GM21367 (cell line): Measurements from ENCODE around the gene FSCN2.
"Not testable (repeated sequence)": the region's sequence is repeated elsewhere in the genome, so short reads cannot be mapped to it uniquely, and the experiment has no call there.

Experiments used
- ATAC-seq: cut with Tn5 transposase; IDR thresholded peaks from one replicate; pipeline ENCODE4 v1.9.1; 2021; ENCODE audit not compliant: unreplicated experiment

Gene FSCN2

DNA sequence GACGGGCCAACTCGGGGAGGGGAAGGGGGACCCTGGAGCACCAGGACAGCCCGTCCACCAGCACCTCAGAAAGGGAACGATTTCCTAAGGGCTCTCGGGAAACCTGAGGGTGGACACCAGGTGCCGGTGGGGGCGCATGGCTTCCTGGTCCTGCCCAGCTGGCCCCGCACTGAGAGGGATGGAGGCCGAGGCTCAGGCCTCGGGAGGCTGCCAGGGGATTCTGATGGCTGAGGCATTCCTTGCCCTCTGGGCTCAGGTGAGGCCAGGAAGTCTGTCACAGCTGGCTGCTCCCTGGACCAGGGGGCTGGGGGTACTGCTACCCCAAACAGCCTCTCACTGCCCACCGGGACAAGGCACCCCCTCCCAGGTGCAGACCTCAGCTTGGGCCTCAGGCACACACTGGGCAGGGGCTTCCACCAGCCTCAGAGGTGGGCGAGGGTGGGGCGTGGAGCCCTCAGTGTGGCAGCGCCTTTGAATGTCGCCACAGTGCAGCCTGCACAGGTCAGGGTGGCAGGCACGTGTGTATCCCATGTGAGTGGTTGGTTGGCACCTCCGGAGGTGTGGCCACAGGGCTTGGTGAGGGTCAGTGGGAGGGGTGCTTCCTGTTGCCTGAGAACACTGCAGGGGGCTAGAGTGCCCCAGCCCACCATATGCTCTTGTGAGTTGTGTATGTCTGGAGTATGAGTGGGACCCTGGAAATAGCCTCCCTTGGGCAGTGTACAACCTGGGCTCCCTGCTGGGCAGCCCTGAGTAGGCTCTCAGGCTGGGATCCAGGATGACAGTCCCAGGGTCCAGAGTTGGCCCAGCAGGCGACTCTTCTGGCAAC lies 3.9 kb upstream of the FSCN2 start:
- ATAC-seq: no peak

DNA sequence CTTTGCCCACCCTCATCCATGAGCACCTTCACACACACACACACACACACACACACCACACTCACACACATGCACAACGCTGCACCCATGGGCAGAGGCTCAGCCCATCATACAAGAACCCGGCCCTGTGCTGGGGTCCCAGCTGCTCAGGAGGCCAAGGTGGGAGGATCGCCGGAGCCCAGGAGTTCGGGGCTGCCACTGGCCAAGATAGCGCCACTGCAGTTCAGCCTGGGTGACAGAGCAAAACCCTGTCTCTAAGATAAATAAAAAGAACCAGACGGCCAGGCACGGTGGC lies 3.4 kb upstream of the FSCN2 start:
- no peak for ATAC-seq

DNA sequence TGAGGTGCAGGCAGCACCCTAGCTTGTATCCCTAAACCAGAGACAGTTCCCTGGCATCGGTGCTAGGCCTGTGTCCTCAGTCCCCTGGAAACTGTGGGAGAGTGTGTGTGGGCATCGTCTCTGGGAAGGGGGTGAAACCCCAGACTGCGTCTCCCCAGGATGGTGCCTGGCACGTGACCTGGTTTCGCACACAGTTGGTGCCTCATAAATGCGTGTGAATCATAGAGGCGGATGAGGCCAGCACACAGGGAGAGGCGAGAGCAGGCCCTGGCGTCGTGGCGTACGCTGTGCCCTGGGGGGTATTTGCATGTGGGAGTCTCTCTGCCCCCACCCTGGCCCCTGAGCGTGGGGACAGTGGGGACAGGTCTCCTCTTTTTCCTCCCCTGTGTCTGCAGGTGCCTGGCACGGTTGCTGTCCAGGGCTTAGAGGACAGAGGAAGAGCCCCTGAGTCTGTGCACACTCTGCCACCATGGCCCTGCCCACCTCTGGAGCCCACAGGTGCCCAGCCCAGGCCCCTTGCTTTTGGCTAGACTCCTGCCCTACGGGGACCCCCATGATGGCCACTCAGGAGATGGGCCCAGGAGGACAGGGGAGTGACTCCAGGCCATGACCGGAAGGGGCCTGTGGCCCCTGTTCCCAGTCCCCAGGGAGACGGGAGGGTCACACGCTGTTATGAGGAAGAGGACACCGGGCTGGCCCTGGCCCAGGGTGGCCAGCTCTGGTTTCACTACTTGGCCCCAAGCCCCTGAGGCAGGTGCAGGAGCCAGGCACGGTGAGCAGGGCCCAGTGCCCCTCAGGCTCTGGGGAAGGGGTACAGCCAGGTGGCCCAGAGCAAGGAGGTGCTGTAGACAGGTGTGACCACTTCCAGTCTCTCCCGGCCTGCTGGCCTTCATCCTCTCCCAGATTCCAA lies 1.3 kb upstream of the FSCN2 start:
- no peak for ATAC-seq

DNA sequence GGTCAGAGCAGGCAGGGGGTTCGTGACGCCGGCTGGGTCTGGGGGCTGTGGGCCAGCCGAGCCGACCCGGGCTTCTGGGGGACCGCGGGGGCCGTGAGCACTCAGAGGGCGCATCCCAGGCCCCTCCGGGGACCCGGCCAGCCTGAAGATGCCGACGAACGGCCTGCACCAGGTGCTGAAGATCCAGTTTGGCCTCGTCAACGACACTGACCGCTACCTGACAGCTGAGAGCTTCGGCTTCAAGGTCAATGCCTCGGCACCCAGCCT lies 140 bp downstream of the FSCN2 start:
- ATAC-seq: no peak

DNA sequence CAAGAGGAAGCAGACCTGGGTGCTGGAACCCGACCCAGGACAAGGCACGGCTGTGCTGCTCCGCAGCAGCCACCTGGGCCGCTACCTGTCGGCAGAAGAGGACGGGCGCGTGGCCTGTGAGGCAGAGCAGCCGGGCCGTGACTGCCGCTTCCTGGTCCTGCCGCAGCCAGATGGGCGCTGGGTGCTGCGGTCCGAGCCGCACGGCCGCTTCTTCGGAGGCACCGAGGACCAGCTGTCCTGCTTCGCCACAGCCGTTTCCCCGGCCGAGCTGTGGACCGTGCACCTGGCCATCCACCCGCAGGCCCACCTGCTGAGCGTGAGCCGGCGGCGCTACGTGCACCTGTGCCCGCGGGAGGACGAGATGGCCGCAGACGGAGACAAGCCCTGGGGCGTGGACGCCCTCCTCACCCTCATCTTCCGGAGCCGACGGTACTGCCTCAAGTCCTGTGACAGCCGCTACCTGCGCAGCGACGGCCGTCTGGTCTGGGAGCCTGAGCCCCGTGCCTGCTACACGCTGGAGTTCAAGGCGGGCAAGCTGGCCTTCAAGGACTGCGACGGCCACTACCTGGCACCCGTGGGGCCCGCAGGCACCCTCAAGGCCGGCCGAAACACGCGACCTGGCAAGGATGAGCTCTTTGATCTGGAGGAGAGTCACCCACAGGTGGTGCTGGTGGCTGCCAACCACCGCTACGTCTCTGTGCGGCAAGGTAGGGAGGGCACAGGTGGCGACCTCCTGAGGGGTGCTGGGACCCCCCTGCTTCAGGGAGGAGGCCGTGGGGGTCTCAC lies 667 bp downstream of the FSCN2 start:
- ATAC-seq: no peak

DNA sequence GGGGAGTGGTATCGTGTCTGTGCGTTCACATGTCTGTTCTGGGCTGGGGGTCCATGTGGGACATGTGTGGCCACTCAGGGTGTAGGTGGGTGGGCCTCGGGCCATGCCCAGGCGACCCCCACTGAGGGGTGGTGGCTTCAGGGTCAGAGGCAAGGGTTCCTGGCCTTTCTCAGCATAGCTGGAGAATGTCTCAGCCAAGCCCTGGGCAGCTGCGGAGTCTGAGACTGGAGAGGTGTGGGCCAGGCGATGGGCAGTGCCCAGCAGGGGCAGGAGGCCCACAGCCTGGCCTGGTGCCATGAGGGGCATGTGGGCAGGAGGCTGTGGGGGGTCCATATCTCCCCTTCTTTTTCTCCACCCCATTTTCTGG lies 1.2 kb downstream of the FSCN2 start:
- no peak for ATAC-seq

DNA sequence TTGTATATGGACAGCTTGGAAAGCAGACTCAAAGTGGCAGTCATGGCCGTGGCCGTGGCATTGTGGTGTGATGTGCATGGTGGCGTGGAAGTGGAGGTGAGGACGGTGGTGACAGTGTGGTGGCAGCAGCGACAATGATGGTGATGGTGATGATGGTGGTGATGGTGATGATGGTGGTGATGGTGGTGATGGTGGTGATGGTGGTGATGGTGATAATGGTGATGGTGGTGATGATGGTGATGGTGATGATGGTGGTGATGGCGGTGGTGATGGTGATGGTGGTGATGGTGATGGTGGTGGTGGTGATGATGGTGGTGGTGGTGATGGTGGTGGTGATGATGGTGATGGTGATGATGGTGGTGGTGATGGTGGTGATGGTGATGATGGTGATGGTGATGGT lies 2.8 kb downstream of the FSCN2 start:
- not testable (repeated sequence) for ATAC-seq

DNA sequence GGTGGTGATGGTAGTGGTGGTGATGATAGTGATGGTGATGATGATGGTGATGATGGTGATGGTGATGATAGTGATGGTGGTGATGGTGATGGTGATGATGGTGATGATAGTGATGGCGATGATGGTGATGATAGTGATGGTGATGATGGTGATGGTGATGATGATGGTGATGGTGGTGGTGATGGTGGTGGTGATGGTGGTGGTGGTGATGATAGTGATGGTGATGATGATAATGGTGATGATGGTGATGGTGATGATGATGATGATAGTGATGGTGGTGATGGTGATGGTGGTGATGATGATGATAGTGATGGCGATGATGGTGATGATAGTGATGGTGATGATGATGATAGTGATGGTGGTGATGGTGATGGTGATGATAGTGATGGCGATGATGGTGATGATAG lies 3.8 kb downstream of the FSCN2 start:
- not testable (repeated sequence) for ATAC-seq

DNA sequence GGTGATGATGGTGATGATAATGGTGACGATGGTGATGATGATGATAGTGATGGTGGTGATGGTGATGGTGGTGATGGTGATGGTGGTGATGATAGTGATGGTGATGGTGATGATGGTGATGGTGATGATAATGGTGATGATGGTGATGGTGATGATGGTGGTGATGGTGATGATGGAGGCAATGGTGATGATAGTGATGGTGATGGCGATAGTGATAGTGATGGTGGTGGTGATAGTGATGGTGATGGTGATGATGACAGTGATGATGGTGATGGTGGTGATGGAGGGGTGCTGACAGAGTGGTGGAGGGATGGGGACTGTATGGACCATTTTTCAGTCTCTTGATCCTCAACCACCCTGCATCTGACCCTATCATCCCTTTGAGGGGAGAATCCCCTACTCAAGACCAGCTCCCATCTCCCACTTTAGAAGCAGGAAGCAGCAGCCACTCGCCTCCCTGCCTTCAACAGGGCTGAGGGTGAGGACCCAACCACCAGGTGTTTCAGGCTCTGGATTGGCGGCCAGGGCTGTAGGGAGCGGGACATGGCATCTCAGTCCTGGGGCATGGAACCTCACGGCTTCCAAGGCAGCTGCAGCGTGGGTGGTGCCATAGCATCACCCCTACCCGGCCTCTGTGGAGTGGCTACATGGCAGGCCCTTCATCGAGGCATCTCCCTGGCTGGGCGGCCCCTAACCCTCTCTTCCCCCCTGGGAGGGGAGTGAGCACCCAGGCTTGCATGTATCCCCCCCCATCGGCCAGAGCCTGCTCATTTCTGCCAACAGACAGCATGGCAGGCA lies 4.5 kb downstream of the FSCN2 start:
- ATAC-seq: no peak

DNA sequence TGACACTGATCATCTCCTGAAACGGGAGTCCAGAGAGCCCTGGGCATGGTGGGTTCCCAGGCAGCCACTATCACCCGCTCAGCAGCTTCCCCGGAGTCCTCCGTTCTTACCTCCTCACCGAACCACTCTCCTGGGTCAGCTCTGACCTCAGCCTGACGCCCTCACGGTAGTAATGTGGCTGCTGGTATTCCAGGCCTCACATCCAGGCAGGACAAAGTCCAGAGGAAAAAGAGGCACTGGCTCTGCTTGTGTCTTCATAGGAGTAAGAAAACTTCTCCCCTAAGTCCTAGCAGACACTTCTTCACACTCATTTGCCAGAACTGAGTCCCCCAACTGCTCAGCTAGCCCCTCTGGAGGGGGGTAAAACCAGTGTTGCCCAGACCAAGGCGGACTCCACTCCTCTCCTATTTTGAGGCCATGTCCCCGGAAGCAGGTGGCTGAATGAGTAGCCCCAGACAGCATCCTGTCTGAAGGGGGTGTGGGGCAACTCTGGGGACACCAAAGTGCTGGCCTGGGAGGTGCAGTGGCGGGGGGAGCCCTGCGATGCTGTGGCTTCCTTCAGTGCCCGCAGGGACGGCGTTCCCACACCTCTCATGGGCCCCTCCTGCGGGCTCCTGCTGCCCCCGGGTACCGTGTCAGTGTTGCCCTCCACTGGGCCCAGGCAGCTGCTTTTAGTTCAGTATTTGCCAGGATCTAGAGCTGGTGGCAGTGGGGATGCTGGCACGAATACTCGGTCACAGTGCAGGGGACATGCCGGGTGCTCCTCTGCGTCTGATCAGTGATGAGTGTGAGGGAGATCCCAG lies 5.4 kb downstream of the FSCN2 start:
- no peak for ATAC-seq

DNA sequence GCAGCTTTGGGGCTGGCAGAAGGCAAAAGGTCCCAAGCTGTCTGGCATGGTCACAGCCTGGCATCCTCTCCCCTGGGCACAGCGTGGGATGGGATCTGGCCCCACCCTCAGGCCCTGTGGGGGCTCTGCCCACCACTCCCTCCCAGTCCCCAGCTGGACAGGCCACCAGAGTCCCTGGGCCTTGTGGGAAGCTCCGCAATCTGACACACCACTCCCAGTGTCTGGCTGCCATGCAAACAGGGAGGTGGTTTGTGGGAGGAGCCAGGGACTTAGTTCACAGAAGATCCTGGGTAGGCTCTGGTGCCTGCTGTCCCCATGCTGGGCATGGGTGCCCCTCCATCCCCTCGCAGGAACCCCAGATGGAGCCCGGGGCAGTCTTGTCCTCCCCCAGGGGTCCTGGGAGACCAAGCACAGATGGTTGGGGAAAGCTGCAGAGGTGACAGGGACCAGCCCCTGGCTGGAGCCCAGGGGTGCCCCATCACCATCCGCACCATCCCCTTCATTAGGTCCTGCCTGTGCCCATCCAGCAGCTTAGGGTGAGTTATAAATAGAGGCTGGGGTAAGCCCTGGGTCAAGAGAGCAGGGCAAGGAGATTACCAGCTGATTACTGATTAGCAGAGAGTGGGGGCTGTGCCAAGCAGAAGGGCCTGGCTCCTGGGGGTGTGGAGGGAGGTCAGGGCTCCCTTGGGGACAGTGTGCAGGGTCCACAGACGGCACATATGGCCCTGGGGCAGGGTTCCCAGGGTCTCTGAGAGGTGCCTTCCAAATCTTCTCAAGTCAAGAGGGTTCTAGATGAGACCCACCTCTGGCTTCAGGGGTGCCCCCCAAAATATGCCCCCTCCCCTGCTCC lies 6.2 kb downstream of the FSCN2 start:
- ATAC-seq: no peak

DNA sequence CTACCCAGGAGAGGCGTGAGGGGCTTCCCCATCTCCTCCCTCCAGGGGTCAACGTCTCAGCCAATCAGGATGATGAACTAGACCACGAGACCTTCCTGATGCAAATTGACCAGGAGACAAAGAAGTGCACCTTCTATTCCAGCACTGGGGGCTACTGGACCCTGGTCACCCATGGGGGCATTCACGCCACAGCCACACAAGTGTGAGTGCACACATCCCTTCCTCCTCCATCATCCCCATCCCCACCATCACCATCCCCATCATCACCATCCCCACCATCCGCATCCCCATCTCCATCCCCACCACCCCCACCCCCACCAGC lies 6.8 kb downstream of the FSCN2 start:
- no peak for ATAC-seq

DNA sequence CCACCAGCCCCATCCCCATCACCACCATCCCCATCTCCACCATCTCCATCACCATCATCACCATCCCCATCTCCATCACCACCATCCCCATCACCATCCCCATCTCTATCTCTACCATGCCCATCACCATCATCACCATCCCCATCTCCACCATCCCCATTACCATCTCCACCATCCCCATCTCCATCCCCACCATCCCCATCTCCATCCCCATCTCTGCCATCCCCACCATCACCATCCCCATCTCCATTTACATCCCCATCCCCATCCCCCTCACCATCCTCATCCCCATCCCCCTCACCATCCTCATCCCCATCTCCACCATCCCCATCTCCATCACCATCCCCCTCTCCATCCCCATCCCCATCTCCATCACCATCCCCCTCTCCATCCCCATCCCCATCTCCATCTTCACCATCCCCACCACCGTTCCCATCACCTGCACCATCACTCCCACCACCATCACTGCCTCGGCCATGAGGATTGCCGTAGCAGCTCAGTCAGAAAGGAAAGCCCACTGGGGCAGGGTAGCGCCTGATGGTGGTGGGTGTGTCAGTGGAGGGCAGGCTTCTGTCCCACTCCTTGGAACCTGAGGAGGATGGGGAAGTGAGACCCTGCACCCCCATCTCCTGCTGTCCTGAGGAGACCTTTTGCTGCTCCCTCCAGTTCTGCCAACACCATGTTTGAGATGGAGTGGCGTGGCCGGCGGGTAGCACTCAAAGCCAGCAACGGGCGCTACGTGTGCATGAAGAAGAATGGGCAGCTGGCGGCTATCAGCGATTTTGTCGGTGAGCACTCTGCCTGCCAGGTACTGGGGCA lies 7.5 kb downstream of the FSCN2 start:
- ATAC-seq: no peak

DNA sequence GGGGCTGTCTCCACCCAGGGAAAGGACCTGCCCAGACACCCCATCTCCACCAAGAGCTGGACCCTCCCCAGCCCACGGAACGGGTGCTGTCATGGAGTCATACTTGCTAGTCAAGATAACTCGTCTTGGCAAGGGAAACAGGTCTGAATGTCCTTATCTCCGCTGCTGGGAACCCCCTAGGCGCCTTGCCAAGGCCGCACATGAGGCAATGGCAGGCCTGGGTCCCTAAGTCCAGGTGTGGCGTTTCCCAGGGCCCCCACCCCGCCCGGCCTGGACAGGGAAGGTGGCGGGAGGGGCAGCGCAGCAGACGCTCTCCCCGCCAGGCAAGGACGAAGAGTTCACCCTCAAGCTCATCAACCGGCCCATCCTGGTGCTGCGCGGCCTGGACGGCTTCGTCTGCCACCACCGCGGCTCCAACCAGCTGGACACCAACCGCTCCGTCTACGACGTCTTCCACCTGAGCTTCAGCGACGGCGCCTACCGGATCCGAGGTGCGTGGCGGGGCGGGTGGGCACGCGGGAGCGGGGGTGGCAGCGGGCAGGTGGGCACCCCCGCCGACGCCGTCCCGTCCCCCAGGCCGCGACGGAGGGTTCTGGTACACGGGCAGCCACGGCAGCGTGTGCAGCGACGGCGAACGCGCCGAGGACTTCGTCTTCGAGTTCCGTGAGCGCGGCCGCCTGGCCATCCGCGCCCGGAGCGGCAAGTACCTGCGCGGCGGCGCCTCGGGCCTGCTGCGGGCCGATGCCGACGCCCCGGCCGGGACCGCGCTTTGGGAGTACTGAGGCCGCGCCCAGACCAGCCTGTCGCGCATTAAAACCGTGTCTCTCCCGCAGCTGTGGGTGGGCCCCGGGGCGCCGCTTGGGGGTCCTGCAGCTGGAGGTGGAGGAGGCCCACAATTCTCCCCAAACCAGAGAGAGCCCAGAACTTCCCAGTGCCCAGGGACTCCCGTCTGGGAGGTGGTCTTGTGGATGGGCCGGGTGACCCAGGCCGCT lies 8.4 kb downstream of the FSCN2 start:
- no peak for ATAC-seq

DNA sequence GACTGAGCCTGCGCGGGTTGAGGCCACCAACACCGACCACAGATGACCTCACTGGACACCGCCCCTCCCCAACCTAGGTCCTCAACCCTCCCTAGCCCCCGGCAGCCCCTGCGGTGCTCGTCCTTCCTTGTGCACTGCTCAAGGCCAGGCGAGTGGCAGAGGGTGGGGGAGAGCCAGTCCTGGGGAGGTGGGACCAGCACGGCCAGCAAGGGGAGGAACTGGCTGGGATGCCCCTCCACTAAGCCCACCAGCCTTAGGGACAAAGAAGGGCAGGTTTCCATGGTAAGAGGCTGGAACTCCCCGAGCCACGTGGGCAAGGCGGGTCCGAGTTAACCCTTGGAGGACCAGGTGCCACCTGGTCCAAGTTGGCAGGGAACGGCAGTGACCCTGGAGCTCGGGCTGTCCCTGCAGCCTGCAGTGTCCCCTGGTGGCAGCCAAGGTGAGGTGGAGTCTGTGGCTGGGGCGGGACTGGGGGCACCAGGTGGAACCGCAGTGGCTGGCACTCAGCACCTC lies 9.2 kb downstream of the FSCN2 start:
- ATAC-seq: no peak

DNA sequence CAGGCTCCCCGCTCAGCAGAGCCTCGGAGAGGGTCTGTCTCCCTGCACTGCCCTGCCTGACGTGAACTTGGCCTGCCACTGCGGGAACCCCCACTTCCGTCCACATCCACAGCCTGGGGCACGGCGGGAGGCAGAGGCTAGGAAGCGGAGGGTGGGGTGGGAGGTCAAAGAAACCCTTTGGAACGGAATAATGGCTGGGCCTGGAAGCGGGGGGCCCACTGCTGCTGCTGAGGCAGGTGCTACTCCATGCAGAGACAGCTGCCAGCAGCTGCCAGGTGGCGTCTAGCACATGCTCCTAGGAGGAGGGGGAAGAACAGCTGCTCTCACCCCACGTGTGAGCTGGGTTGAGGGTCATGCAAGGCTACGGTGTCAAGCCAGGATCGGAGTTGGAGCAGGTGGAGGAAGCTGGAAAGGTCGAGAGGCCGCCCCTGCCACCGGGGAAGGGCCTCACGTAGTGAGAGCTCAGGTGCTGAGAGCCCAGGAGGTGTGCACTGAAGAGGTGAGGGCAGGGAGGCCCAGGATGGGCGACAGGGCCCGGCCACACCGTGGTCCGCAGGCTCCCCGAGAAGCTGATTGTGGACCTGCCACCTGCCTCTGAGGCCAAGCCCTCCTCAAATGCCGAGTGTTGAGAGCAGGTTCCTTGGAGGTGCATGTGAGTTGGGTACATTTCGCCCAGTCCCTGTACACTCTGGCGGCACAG lies 9.8 kb downstream of the FSCN2 start:
- no peak for ATAC-seq
